ENCODE measurements around the gene EEIG2.

- no peak for TF ChIP-seq CTCF (IDR thresholded peaks at IDR 0.05)
- TF ChIP-seq RAD21 (IDR thresholded peaks at IDR 0.05; ENCODE audit: low read length): no peak
- TF ChIP-seq YY1 (IDR thresholded peaks at IDR 0.05; ENCODE audit: low read depth): no peak
- no peak for TF ChIP-seq EP300 (IDR thresholded peaks at IDR 0.05; ENCODE audit: borderline replicate concordance in 1 of 2, low read depth in 1 of 2, low read length in 1 of 2)
Observed at GRCh38 chr1:108521990-108522393, 37.9 kb upstream of the EEIG2 start.

Measured in SK-N-SH (cell line).